Measurements from ENCODE around the gene CDH13.

GRCh38 chr16:83270640-83271039 is 643.9 kb downstream of the CDH13 start:
- no peak for TF ChIP-seq EZH2 (IDR thresholded peaks at IDR 0.05; ENCODE audit: borderline replicate concordance)
- TF ChIP-seq CTCF (IDR thresholded peaks at IDR 0.05; ENCODE audit: poor library complexity) = no peak
- no peak for TF ChIP-seq EZH2phosphoT487 (IDR thresholded peaks at IDR 0.05; ENCODE audit: low read depth, severe bottlenecking, unreplicated experiment)

Measured in hepatocyte (in vitro differentiated cells).